GM23248 (cell line): Measurements from ENCODE around the gene KDELR1. TPM values are rescaled to one million over a fixed set of nuclear protein-coding genes. Genes with fewer than 3 reads are reported as not detected.

Experiments used
- DNase-seq: peaks from one replicate; pipeline ENCODE4 v3.0.0-alpha.2; 2015
- H2AFZ ChIP-seq: fragments of 200-600 bp; sonication (generic); 2 replicates; pipeline ENCODE4 v1.6.1; 2016; ENCODE audit warnings: antibody characterized with exemption
- H3F3A ChIP-seq: fragments of 200-600 bp; sonication (generic); 2 replicates; pipeline ENCODE4 v1.6.1; 2016; ENCODE audit warnings: mild to moderate bottlenecking, antibody characterized with exemption, mixed run types; ENCODE audit not compliant: insufficient read depth
- H3K27ac ChIP-seq: fragments of 200-600 bp; sonication (generic); 2 replicates; pipeline ENCODE4 v1.5.1; 2016; ENCODE audit warnings: mild to moderate bottlenecking
- H3K27me3 ChIP-seq: fragments of 200-600 bp; sonication (generic); replicated peaks from 2 replicates; pipeline ENCODE4 v1.6.1; 2016; ENCODE audit warnings: mild to moderate bottlenecking; ENCODE audit not compliant: insufficient read depth
- H3K36me3 ChIP-seq: fragments of 200-600 bp; sonication (generic); 2 replicates; pipeline ENCODE4 v1.6.1; 2016; ENCODE audit warnings: low read depth, mild to moderate bottlenecking
- H3K4me1 ChIP-seq: fragments of 200-600 bp; sonication (generic); 2 replicates; pipeline ENCODE4 v1.6.1; 2016; ENCODE audit warnings: mild to moderate bottlenecking; ENCODE audit not compliant: insufficient read depth
- H3K4me2 ChIP-seq: fragments of 200-600 bp; sonication (generic); one replicate; pipeline ENCODE4 v1.6.1; 2016; ENCODE audit warnings: mild to moderate bottlenecking; ENCODE audit not compliant: unreplicated experiment
- H3K4me3 ChIP-seq: fragments of 200-600 bp; sonication (generic); 2 replicates; pipeline ENCODE4 v1.5.1; 2016; ENCODE audit warnings: mild to moderate bottlenecking
- H3K79me2 ChIP-seq: fragments of 200-600 bp; sonication (generic); 2 replicates; pipeline ENCODE4 v1.6.1; 2016; ENCODE audit warnings: mild to moderate bottlenecking; ENCODE audit not compliant: insufficient read depth
- H3K9ac ChIP-seq: fragments of 200-600 bp; sonication (generic); 2 replicates; pipeline ENCODE4 v1.6.1; 2016; ENCODE audit warnings: mild to moderate bottlenecking
- H3K9me2 ChIP-seq: fragments of 200-600 bp; sonication (generic); 2 replicates; pipeline ENCODE4 v1.6.1; 2016; ENCODE audit warnings: mixed run types, mild to moderate bottlenecking, moderate library complexity; ENCODE audit not compliant: insufficient read depth
- H3K9me3 ChIP-seq: fragments of 200-600 bp; sonication (generic); one replicate; pipeline ENCODE4 v1.6.1; 2017; ENCODE audit warnings: low read depth
- H4K20me1 ChIP-seq: fragments of 200-600 bp; sonication (generic); 2 replicates; pipeline ENCODE4 v1.6.0; 2016; ENCODE audit not compliant: insufficient read depth
- EZH2 ChIP-seq: fragments of 200-600 bp; sonication (generic); IDR thresholded peaks from 2 replicates; pipeline ENCODE4 v1.6.1; 2018; ENCODE audit warnings: antibody characterized with exemption, mild to moderate bottlenecking; ENCODE audit not compliant: insufficient read depth, poor library complexity, severe bottlenecking
- EZH2phosphoT487 ChIP-seq: fragments of 200-600 bp; sonication (generic); IDR thresholded peaks from 2 replicates; pipeline ENCODE4 v1.6.1; 2018; ENCODE audit warnings: antibody characterized with exemption, moderate library complexity, mild to moderate bottlenecking, low read depth; ENCODE audit not compliant: insufficient read depth
- WGBS, 2 experiments: methylation state at CpG; one replicate each; pipeline ENCODE4 v1.1.6; 2015 to 2017; ENCODE audit warnings: low lambda C conversion rate in 2 of 2, low coverage in 1 of 2; ENCODE audit errors: missing lambda C conversion rate in 2 of 2; 5-methylcytosine and 5-hydroxymethylcytosine counted together
- in situ Hi-C: fragments of 300-500 bp; cut with MboI; formaldehyde crosslinking; loops from 2 replicates; pipeline ENCODE4 v1.15.0; 2020
- polyA plus RNA-seq: library from polyadenylated mRNA; unstranded; fragments of >200 nt; fragmentation: Nextera tagmentation; extraction: Ambion mirVana; gene quantifications from 2 replicates; pipeline ENCODE4 v1.2.1, GENCODE V29; 2016
- total RNA-seq: library from RNA; depleted of rRNA; stranded (reverse); fragments of >200 nt; shearing (Covaris generic); gene quantifications from 2 replicates; pipeline ENCODE4 v1.2.3, GENCODE V29; 2014

KDELR1 gene
- total and polyA plus RNA-seq, 2 experiments from 2014 or later: 170 to 231 TPM

DNA sequence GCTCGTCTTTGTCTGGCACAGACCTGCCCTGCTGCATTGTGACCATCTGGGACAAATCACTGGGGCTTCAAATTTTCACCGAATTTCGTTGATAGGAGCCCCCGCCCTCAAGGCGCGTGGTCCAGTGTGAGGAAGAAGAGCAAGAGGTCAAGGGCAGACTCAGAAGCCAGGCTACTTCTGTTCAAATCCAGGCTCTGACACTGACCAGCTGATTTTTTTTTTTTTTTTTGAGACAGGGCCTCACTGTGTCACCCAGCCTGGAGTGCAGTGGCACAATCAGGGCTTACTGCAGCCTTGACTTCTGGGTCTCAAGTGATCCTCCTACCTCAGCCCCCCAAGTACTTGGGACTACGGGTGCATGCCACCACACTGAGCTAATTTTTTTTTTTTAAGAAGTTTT lies 20.0 kb downstream of the KDELR1 start:
- Histone ChIP-seq H3F3A (no peaks in the 10 kb centered on the region), H2AFZ (no peak overlapping the region)

DNA sequence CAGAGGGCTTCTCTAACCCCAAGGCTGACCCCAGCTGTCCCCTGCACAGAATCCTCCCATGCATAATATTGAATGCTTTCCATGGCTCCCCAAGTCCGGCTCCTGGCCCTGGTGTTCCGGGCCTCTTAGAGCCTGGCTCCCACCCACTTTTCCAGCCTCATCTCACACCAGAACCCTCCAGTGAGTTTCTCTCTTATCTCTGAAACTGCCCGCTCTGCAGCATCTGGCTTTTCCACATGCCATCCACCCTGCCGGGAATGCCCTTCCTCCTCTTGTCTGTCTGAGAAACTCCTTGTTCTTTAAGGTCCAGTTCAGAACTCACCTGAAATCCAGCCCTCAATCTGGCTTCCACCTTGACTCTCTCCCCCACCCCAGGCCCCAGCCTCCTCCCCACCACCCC lies 20.4 kb downstream of the KDELR1 start:
- 79 to 87% methylated on average over 3 to 4 of the region's 4 CpGs for WGBS, 2 experiments
- no peaks in the 10 kb centered on the region for H3K79me2 ChIP-seq
- H4K20me1 ChIP-seq: no peaks in the 10 kb centered on the region
- no peak overlapping the region for H3K9ac ChIP-seq
- H3K36me3 ChIP-seq: no peaks in the 10 kb centered on the region
- H3K27ac ChIP-seq: no peak overlapping the region
- no peak overlapping the region for H2AFZ ChIP-seq
- no peaks in the 10 kb centered on the region for H3K9me3 ChIP-seq
- no peak overlapping the region for H3K4me2 ChIP-seq
- no peaks in the 10 kb centered on the region for H3F3A ChIP-seq
- no peak for TF ChIP-seq EZH2
- TF ChIP-seq EZH2phosphoT487: no peak
- H3K27me3 ChIP-seq: no peaks in the 10 kb centered on the region
- no peak for DNase-seq
- H3K4me3 ChIP-seq: no peak overlapping the region
- in situ Hi-C loops: no loop called here
- H3K9me2 ChIP-seq: no peaks in the 10 kb centered on the region
- H3K4me1 ChIP-seq: no peaks in the 10 kb centered on the region

More for the DNA sequence above, 20.0 kb downstream of the KDELR1 start:
- Histone ChIP-seq H3K9ac (no peak overlapping the region), H3K4me1 (no peaks in the 10 kb centered on the region), H3K4me2 (no peak overlapping the region), H4K20me1 (no peaks in the 10 kb centered on the region), H3K79me2 (no peaks in the 10 kb centered on the region), H3K27me3 (no peaks in the 10 kb centered on the region), H3K27ac (no peak overlapping the region), H3K36me3 (no peaks in the 10 kb centered on the region), H3K9me3 (no peaks in the 10 kb centered on the region), H3K4me3 (no peak overlapping the region), H3K9me2 (no peaks in the 10 kb centered on the region)
- TF ChIP-seq EZH2 (no peak), EZH2phosphoT487 (no peak)
- WGBS, 2 experiments: 45 to 56% methylated on average over 7 of the region's 7 CpGs
- DNase-seq: no peak
- in situ Hi-C loops: no loop called here

DNA sequence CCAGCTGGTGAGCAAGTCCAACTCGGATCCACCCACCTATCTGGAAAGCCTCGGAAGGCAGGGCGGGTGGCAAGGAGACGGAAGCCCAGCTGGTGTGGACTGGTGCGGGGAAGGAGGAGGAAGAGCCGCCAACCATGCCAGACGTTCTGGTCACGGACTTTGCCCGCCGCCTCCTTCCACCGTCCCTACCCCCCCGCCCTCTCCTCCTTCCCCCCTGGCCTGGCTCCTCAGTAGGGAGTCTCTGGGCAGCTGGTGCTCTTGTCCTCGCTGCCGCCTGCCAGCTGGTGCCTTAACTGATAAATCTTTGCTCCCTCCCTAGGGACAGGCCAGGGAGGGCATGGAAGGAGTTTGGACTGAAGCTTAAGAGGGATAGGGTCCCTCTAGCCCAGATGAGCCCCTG lies 22.4 kb downstream of the KDELR1 start:
- WGBS, 2 experiments: 54 to 77% methylated on average over 10 to 14 of the region's 14 CpGs
- no peak overlapping the region for H3K4me3 ChIP-seq
- TF ChIP-seq EZH2phosphoT487 (no peak), EZH2 (no peak)
- H3K9ac ChIP-seq: no peak overlapping the region
- no peaks in the 10 kb centered on the region for H3K36me3 ChIP-seq
- no peak for DNase-seq
- H3F3A ChIP-seq: no peaks in the 10 kb centered on the region
- H3K4me1 ChIP-seq: no peaks in the 10 kb centered on the region
- no peaks in the 10 kb centered on the region for H4K20me1 ChIP-seq
- H3K9me3 ChIP-seq: no peaks in the 10 kb centered on the region
- H3K4me2 ChIP-seq: no peak overlapping the region
- no peaks in the 10 kb centered on the region for H3K9me2 ChIP-seq
- in situ Hi-C loops: no loop called here
- H3K27me3 ChIP-seq: no peaks in the 10 kb centered on the region
- no peak overlapping the region for H2AFZ ChIP-seq
- no peak overlapping the region for H3K27ac ChIP-seq
- H3K79me2 ChIP-seq: no peaks in the 10 kb centered on the region

- H3K27me3 ChIP-seq: no peaks in the 10 kb centered on the region
- H3K9ac ChIP-seq: no peak overlapping the region
- H3K9me2 ChIP-seq: no peaks in the 10 kb centered on the region
- no peak overlapping the region for H3K4me2 ChIP-seq
- no peaks in the 10 kb centered on the region for H3K9me3 ChIP-seq
- H4K20me1 ChIP-seq: no peaks in the 10 kb centered on the region
- WGBS, 2 experiments: 59 to 65% methylated on average over 5 of the region's 5 CpGs
- no peak overlapping the region for H2AFZ ChIP-seq
- in situ Hi-C loops: no loop called here
- H3K4me3 ChIP-seq: no peak overlapping the region
- H3K4me1 ChIP-seq: no peaks in the 10 kb centered on the region
- no peak for DNase-seq
- H3F3A ChIP-seq: no peaks in the 10 kb centered on the region
- no peak overlapping the region for H3K27ac ChIP-seq
- no peaks in the 10 kb centered on the region for H3K79me2 ChIP-seq
- TF ChIP-seq EZH2phosphoT487: no peak
- no peak for TF ChIP-seq EZH2
- no peaks in the 10 kb centered on the region for H3K36me3 ChIP-seq
Measured at GRCh38 chr19:48367855-48368254, 23.5 kb downstream of the KDELR1 start.

DNA sequence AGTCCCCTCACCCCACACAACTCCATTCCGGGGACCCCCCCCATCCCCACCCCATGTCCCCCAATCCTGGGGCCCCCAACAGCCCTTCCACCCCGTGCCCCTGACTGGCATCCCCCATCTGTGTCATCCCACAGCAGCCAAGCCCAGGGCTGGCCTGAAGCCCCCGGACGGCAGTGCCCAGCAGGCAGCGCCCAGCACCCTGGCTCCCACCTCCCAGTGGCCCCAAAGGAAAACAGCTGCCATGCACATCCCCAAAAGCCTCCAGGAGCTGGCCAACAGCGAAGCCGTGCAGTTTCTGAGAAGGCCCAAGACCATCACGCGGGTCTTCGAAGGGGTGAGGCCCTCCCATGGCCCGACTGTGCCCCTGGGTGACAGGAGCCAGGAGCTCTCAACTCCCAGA lies 25.7 kb downstream of the KDELR1 start:
- no peaks in the 10 kb centered on the region for H3K27me3 ChIP-seq
- DNase-seq: no peak
- H3K27ac ChIP-seq: no peak overlapping the region
- no peaks in the 10 kb centered on the region for H3K9me3 ChIP-seq
- in situ Hi-C loops: no loop called here
- H3K36me3 ChIP-seq: no peaks in the 10 kb centered on the region
- no peak overlapping the region for H3K4me3 ChIP-seq
- H3F3A ChIP-seq: no peaks in the 10 kb centered on the region
- H4K20me1 ChIP-seq: no peaks in the 10 kb centered on the region
- H3K79me2 ChIP-seq: no peaks in the 10 kb centered on the region
- no peaks in the 10 kb centered on the region for H3K4me1 ChIP-seq
- TF ChIP-seq EZH2phosphoT487 (no peak), EZH2 (no peak)
- no peak overlapping the region for H3K4me2 ChIP-seq
- H3K9ac ChIP-seq: no peak overlapping the region
- no peak overlapping the region for H2AFZ ChIP-seq
- WGBS, 2 experiments: 87 to 93% methylated on average over 8 to 11 of the region's 11 CpGs
- H3K9me2 ChIP-seq: no peaks in the 10 kb centered on the region
